Measurements from ENCODE around the gene RGS3.

DNA sequence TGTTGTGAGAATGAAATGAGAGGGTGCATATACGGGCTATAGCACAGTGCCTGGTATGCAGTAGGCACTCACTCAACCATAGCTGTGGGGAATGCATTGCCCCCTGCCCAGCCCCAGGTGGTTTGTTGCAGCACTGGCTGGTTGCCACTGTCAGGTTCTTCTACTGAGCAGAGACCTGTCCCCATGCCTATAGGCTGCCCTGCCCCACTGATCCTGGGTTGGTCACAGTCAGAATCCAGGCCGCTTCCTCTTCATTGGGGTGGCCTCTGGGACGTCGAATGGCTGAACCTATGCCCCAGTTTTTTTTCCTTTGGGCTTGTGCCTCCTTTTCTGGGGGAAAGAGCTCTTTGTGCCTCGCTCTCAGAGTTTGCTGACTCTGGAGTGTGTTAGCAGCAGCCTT lies 74.6 kb downstream of the RGS3 start:
- TF ChIP-seq EZH2phosphoT487 (IDR thresholded peaks at IDR 0.05; ENCODE audit: insufficient read depth, low read depth) (no peak), EZH2 (IDR thresholded peaks at IDR 0.05; ENCODE audit: insufficient read depth, poor library complexity, severe bottlenecking) (no peak)

Measured in GM23248 (cell line).